ENCODE data around the gene MYMX.

Gene MYMX

DNA sequence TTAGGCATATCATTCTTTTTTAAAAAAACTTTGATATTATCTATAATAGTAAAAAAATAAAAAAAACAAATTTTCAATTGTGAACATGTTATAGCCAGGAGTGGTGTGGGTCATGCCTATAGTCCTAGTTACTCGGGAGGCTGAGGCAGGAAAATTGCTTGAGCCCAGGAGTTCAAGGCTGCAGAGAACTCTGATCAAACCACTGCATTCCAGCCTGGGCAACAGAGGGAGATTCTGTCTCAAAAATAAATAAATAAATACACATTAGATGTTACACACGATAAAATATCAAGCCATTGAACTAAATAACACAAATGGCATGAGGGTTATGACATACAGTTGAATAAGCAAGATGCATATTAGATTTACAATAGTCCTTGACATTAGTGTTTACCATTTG lies 27.9 kb upstream of the MYMX start:
- Histone ChIP-seq H3K27ac (ENCODE audit: extremely low read depth, low read depth, low read length) (no peak overlapping the region), H3K36me3 (ENCODE audit: control insufficient read depth in 2 of 2, insufficient read depth in 1 of 2, low read length in 2 of 2) (no peaks in the 10 kb centered on the region), H3K4me3 (ENCODE audit: low read depth, low read length) (no peak overlapping the region), H3K4me1 (ENCODE audit: control insufficient read depth, insufficient read depth, low read length) (no peaks in the 10 kb centered on the region), H3K9me3 (ENCODE audit: control insufficient read depth, insufficient read depth, low read depth, low read length) (no peaks in the 10 kb centered on the region)
- TF ChIP-seq MEIS1 (CRISPR knock-in tag; IDR thresholded peaks at IDR 0.05; ENCODE audit: borderline replicate concordance) = no peak
- no peak for TF ChIP-seq ZNF16 (tag by site-specific recombination; IDR thresholded peaks at IDR 0.05; ENCODE audit: low read depth)
- TF ChIP-seq, protein P1, sequence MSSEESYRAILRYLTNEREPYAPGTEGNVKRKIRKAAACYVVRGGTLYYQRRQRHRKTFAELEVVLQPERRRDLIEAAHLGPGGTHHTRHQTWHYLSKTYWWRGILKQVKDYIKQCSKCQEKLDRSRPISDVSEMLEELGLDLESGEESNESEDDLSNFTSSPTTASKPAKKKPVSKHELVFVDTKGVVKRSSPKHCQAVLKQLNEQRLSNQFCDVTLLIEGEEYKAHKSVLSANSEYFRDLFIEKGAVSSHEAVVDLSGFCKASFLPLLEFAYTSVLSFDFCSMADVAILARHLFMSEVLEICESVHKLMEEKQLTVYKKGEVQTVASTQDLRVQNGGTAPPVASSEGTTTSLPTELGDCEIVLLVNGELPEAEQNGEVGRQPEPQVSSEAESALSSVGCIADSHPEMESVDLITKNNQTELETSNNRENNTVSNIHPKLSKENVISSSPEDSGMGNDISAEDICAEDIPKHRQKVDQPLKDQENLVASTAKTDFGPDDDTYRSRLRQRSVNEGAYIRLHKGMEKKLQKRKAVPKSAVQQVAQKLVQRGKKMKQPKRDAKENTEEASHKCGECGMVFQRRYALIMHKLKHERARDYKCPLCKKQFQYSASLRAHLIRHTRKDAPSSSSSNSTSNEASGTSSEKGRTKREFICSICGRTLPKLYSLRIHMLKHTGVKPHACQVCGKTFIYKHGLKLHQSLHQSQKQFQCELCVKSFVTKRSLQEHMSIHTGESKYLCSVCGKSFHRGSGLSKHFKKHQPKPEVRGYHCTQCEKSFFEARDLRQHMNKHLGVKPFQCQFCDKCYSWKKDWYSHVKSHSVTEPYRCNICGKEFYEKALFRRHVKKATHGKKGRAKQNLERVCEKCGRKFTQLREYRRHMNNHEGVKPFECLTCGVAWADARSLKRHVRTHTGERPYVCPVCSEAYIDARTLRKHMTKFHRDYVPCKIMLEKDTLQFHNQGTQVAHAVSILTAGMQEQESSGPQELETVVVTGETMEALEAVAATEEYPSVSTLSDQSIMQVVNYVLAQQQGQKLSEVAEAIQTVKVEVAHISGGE (tag by site-specific recombination; conservative IDR thresholded peaks at IDR 0.05; ENCODE audit: low read depth) = no peak
- TF ChIP-seq ZNF23 (tag by site-specific recombination; IDR thresholded peaks at IDR 0.05; ENCODE audit: borderline replicate concordance) = no peak
- TF ChIP-seq GLIS2 (tag by site-specific recombination; IDR thresholded peaks at IDR 0.05) = no peak
- no peak for TF ChIP-seq BCL11B (tag by site-specific recombination; IDR thresholded peaks at IDR 0.05; ENCODE audit: low read depth)
- no peak for TF ChIP-seq KLF9 (tag by site-specific recombination; IDR thresholded peaks at IDR 0.05; ENCODE audit: low read depth)
- no peak for TF ChIP-seq ZNF843 (tag by site-specific recombination; IDR thresholded peaks at IDR 0.05)
- TF ChIP-seq OVOL3 (tag by site-specific recombination; IDR thresholded peaks at IDR 0.05) = no peak
- no peak for TF ChIP-seq ZSCAN23 (tag by site-specific recombination; IDR thresholded peaks at IDR 0.05)
- TF ChIP-seq ZNF544 (tag by site-specific recombination; IDR thresholded peaks at IDR 0.05) = no peak
- no peak for TF ChIP-seq ZNF558 (tag by site-specific recombination; IDR thresholded peaks at IDR 0.05)
- no peak for TF ChIP-seq GFI1B (tag by site-specific recombination; IDR thresholded peaks at IDR 0.05)
- TF ChIP-seq, protein P2, sequence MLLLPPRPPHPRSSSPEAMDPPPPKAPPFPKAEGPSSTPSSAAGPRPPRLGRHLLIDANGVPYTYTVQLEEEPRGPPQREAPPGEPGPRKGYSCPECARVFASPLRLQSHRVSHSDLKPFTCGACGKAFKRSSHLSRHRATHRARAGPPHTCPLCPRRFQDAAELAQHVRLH (tag by site-specific recombination; IDR thresholded peaks at IDR 0.05) = no peak
- ChIA-PET CTCF (interaction anchor here (0.5 to 4.0 kb wide), 6 partner anchors 16 to 76 kb away, joined by 3 to 29 read pairs (median 4); no protein-coding TSS in a partner anchor), POLR2A (interaction anchor here (1.0 to 2.0 kb wide), 4 partner anchors 14 to 58 kb away, joined by 3 to 7 read pairs (median 4); partner anchors contain the start of genes HSP90AB1 and SLC29A1)

DNA sequence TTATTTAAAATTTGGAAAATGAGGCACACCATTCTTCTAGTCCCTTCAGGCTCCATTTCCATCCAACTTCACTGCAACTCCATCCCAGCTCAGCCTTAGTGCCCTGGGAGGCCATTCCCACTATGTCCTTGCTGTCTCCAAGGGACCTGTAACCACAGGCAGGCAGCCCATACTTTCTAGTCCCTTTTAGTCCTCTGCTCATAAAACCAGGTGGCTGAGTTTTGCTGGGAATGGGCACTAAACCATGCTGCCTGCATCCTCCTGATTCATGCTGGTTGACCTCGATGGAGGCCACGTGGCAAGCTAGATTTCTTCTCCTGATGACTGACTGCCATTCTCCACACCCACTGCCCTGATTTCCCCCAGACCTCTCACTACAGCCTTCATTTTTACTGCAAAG lies 27.5 kb upstream of the MYMX start:
- ChIA-PET CTCF (interaction anchor here (0.5 to 4.0 kb wide), 8 partner anchors 9 to 420 kb away, joined by 3 to 29 read pairs (median 4); no protein-coding TSS in a partner anchor), POLR2A (interaction anchor here (1.0 to 2.0 kb wide), 4 partner anchors 16 to 58 kb away, joined by 3 to 7 read pairs (median 4); partner anchors contain the start of genes HSP90AB1 and SLC29A1)
- Histone ChIP-seq H3K36me3 (ENCODE audit: control insufficient read depth in 2 of 2, insufficient read depth in 1 of 2, low read length in 2 of 2) (no peaks in the 10 kb centered on the region), H3K27ac (ENCODE audit: extremely low read depth, low read depth, low read length) (no peak overlapping the region), H3K4me3 (ENCODE audit: low read depth, low read length) (no peak overlapping the region), H3K9me3 (ENCODE audit: control insufficient read depth, insufficient read depth, low read depth, low read length) (no peaks in the 10 kb centered on the region), H3K4me1 (ENCODE audit: control insufficient read depth, insufficient read depth, low read length) (no peaks in the 10 kb centered on the region)
- TF ChIP-seq REPIN1 (tag by site-specific recombination; IDR thresholded peaks at IDR 0.05; ENCODE audit: low read depth) = no peak
- TF ChIP-seq ZNF791 (tag by site-specific recombination; IDR thresholded peaks at IDR 0.05) = no peak

DNA sequence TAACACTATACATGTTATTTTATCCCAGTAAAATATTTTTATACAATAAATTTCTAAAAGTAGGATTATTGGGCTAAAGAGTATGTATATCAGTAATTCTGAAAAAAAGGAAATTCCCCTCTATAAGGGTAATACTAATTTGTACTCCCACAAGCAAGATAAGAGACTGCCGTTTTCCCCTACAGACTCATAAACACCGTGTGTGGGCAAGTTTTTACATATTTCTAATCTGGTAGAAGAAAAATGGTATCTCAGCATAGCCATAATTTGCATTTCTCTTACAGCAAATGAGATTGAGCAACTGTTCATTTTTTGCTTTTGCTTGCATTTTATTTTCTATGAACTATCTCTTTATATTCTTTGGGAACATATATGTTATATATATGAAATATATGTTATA lies 26.0 kb upstream of the MYMX start:
- Histone ChIP-seq H3K27ac (ENCODE audit: extremely low read depth, low read depth, low read length) (no peak overlapping the region), H3K9me3 (ENCODE audit: control insufficient read depth, insufficient read depth, low read depth, low read length) (no peaks in the 10 kb centered on the region), H3K4me1 (ENCODE audit: control insufficient read depth, insufficient read depth, low read length) (no peaks in the 10 kb centered on the region), H3K36me3 (ENCODE audit: control insufficient read depth in 2 of 2, insufficient read depth in 1 of 2, low read length in 2 of 2) (no peaks in the 10 kb centered on the region), H3K4me3 (ENCODE audit: low read depth, low read length) (no peak overlapping the region)
- POLR2A ChIA-PET = interaction anchor here (1.1 kb wide), 1 partner anchor 32 kb away, joined by 3 read pairs; the partner anchor contains the start of gene SLC29A1
- TF ChIP-seq KLF16 (tag by site-specific recombination; IDR thresholded peaks at IDR 0.05) = no peak
- TF ChIP-seq, protein P3, sequence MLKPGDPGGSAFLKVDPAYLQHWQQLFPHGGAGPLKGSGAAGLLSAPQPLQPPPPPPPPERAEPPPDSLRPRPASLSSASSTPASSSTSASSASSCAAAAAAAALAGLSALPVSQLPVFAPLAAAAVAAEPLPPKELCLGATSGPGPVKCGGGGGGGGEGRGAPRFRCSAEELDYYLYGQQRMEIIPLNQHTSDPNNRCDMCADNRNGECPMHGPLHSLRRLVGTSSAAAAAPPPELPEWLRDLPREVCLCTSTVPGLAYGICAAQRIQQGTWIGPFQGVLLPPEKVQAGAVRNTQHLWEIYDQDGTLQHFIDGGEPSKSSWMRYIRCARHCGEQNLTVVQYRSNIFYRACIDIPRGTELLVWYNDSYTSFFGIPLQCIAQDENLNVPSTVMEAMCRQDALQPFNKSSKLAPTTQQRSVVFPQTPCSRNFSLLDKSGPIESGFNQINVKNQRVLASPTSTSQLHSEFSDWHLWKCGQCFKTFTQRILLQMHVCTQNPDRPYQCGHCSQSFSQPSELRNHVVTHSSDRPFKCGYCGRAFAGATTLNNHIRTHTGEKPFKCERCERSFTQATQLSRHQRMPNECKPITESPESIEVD (tag by site-specific recombination; IDR thresholded peaks at IDR 0.05) = peak; percentile 60; the same call in 1 of the 2 replicates
- CTCF ChIA-PET = interaction anchor here (0.6 to 4.0 kb wide), 5 partner anchors 13 to 116 kb away, joined by 3 to 29 read pairs (median 3); no protein-coding TSS in a partner anchor

Data from HEK293 (cell line).